PC-9 (cell line): ENCODE measurements around the gene HOXA11.

Experiments
- CTCF ChIP-seq: fragments of 200-600 bp; sonication (generic); conservative IDR thresholded peaks from 2 replicates; pipeline ENCODE4 v1.6.1; 2017; ENCODE audit warnings: mixed run types, antibody characterized with exemption, mild to moderate bottlenecking, moderate library complexity
- EZH2 ChIP-seq: fragments of 200-600 bp; sonication (generic); IDR thresholded peaks from 2 replicates; pipeline ENCODE4 v1.8.0; 2017; ENCODE audit warnings: antibody characterized with exemption, low read depth

GRCh38 chr7:27185013-27185853 lies at the start of gene HOXA11:
- TF ChIP-seq CTCF (no peak), EZH2 (no peak)
